Spleen (tissue), 11 donors: Measurements from ENCODE around the gene GMCL1. TPM values are rescaled to one million over a fixed set of nuclear protein-coding genes. Genes with fewer than 3 reads are reported as not detected.

Experiments used
- DNase-seq: peaks from one replicate; pipeline ENCODE4 v3.0.0-alpha.2; 2020
- H3K27ac ChIP-seq, 8 donors: fragments of 200-600 bp; sonication (generic) in 7 of 8; 1 replicate in 4 of 8; 2 replicates in 4 of 8; pipeline versions ENCODE4 v1.5.0 to v1.8.0; 2016 to 2021; ENCODE audit warnings: inconsistent platforms in 4 of 8, mild to moderate bottlenecking in 4 of 8, moderate library complexity in 1 of 8
- H3K27me3 ChIP-seq, 7 donors: fragments of 200-600 bp; sonication (generic) in 6 of 7; replicated peaks in 1 of 7; 1 replicate in 4 of 7; 2 replicates in 3 of 7; pipeline versions ENCODE4 v1.5.0 to v1.8.0; 2016 to 2021; ENCODE audit warnings: inconsistent platforms in 3 of 7, mild to moderate bottlenecking in 1 of 7
- H3K36me3 ChIP-seq, 6 donors: fragments of 200-600 bp; sonication (generic) in 5 of 6; 1 replicate in 4 of 6; 2 replicates in 2 of 6; pipeline versions ENCODE4 v1.5.0 to v1.8.0; 2016 to 2021; ENCODE audit warnings: inconsistent platforms in 2 of 6
- H3K4me1 ChIP-seq, 6 donors: fragments of 200-600 bp; sonication (generic) in 5 of 6; 1 replicate in 3 of 6; 2 replicates in 3 of 6; pipeline versions ENCODE4 v1.5.0 to v1.8.0; 2016 to 2021; ENCODE audit warnings: inconsistent platforms in 3 of 6
- H3K4me3 ChIP-seq, 8 donors: fragments of 200-600 bp; sonication (generic) in 7 of 8; 1 replicate in 4 of 8; 2 replicates in 4 of 8; pipeline versions ENCODE4 v1.5.0 to v1.8.0; 2016 to 2021; ENCODE audit warnings: inconsistent platforms in 4 of 8, mild to moderate bottlenecking in 4 of 8, moderate library complexity in 2 of 8
- H3K9me3 ChIP-seq, 8 donors: fragments of 200-600 bp; sonication (generic) in 7 of 8; 1 replicate in 4 of 8; 2 replicates in 4 of 8; pipeline versions ENCODE4 v1.5.0 to v1.8.0; 2016 to 2021; ENCODE audit warnings: inconsistent platforms in 4 of 8
- CTCF ChIP-seq, 11 experiments: fragments of 200-600 bp in 7 of 11; fragments of 450-650 bp in 4 of 11; sonication (generic) in 4 of 11; IDR thresholded peaks in 8 of 11; conservative IDR thresholded peaks in 3 of 11; 1 replicate in 7 of 11; 2 replicates in 4 of 11; pipeline versions ENCODE4 v1.4.0 to v1.8.0; 2016 to 2021; ENCODE audit warnings: antibody characterized with exemption in 11 of 11, inconsistent platforms in 4 of 11, mild to moderate bottlenecking in 1 of 11
- POLR2A ChIP-seq, 3 donors: fragments of 450-650 bp; IDR thresholded peaks; one replicate each; pipeline ENCODE4 v1.5.1; 2017; ENCODE audit warnings: antibody characterized with exemption in 3 of 3, mild to moderate bottlenecking in 1 of 3
- POLR2AphosphoS5 ChIP-seq, 3 donors: sonication (generic); formaldehyde crosslinking; IDR thresholded peaks; one replicate each; pipeline ENCODE4 v1.5.1; 2017; ENCODE audit warnings: antibody characterized with exemption in 3 of 3
- WGBS, 5 donors: extraction: QIAGEN DNeasy Blood & Tissue Kit in 3 of 5; methylation state at CpG; one replicate each; pipeline versions ENCODE4 v1.1.5 to v1.1.7; 2013 to 2018; 5-methylcytosine and 5-hydroxymethylcytosine counted together
- intact Hi-C: fragments of 100-400 bp; cut with DNase I; formaldehyde crosslinking; loops from one replicate; pipeline ENCODE4 v1.15.0; 2023; ENCODE audit warnings: low total_unique reads
- polyA plus RNA-seq, 3 donors: library from polyadenylated mRNA; stranded (reverse); fragments of 200-250 nt; gene quantifications; one replicate each; pipeline ENCODE4 v1.2.1, GENCODE V29; 2013
- total RNA-seq, 7 donors: library from RNA; depleted of rRNA in 3 of 7; stranded (reverse); fragments of >200 nt in 3 of 7; fragmentation: NEBNext Ultra II Directional in 4 of 7; extraction: Animal tissue kit (Norgen Biotek cat#: 25700) in 4 of 7; gene quantifications; one replicate each; pipeline versions ENCODE4 v1.1.0 to v1.2.1, GENCODE V29; 2016 to 2021
- donor health status: healthy with polysubstance abuse.
- donor health status: DM: no; HTN: no; CAD: no; lungs with moderate emphysema.
- donor health status: DM: no; HTN: no; CAD: no.
- donor health status: Bipolar disorder and iron deficiency.
- donor health status: healthy.
- donor health status: DM: no; HTN: no; CAD: no.
- donor health status: DM: yes; HTN: yes; CAD: no.

Gene GMCL1
- total and polyA plus RNA-seq, 10 donors, result 5.3 to 24.1 (median 15.9) TPM

DNA sequence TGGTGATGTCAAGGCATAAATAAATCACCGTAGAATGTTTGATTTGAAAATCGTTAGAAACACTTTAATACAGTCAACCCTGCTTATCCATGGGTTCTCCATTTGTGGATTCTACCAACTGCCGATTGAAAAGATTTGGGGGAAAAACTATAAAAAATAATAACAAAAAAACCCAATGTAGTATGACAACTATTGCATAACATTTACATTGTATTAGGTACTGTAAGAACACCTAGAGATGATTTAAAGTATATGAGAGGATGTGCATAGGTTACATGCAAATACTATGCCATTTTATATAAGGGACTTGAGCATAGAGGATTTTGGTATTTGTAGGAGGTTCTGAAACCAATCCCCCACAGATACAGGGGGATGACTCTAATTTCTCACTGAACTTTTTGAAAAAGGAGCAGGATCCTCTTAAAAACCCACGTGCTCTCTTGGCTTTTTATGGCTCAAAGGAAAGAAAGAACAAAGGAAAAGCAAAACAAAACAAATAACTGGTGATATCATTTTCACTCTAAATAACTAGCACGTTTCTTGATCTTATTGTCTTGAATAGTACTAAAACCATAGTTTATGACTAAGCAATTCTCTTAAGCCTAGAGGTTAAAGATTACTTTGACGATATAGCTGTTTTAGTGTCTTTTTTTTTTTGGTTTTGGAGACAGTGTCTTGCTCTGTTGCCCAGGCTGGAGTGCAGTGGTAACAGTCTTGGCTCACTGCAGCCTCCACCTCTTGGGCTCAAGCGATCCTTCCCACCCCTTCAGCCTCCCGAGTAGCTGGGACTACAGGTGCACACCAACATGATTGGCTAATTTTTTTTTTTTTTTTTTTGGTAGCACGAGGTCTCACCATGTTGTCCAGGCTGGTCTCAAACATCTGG lies 17.0 kb downstream of the GMCL1 start:
- TF ChIP-seq POLR2A (IDR thresholded peaks at IDR 0.05) (no peak), CTCF (IDR thresholded peaks at IDR 0.05 in 8 of 11, conservative IDR thresholded peaks at IDR 0.05 in 3 of 11) (no peak), POLR2AphosphoS5 (IDR thresholded peaks at IDR 0.05) (no peak)
- 92 to 95% (median 94%) methylated on average over 9 of the region's 9 CpGs for WGBS, 5 donors
- Histone ChIP-seq H3K9me3 (no peaks in the 10 kb centered on the region), H3K36me3 (peaks cover 0 to 93% (median 59%) of the 10 kb centered on the region in 6 donors), H3K4me3 (no peak overlapping the region), H3K27me3 (no peaks in the 10 kb centered on the region), H3K27ac (no peak overlapping the region), H3K4me1 (no peaks in the 10 kb centered on the region)
- intact Hi-C loops, result no loop called here
- DNase-seq, result no peak

DNA sequence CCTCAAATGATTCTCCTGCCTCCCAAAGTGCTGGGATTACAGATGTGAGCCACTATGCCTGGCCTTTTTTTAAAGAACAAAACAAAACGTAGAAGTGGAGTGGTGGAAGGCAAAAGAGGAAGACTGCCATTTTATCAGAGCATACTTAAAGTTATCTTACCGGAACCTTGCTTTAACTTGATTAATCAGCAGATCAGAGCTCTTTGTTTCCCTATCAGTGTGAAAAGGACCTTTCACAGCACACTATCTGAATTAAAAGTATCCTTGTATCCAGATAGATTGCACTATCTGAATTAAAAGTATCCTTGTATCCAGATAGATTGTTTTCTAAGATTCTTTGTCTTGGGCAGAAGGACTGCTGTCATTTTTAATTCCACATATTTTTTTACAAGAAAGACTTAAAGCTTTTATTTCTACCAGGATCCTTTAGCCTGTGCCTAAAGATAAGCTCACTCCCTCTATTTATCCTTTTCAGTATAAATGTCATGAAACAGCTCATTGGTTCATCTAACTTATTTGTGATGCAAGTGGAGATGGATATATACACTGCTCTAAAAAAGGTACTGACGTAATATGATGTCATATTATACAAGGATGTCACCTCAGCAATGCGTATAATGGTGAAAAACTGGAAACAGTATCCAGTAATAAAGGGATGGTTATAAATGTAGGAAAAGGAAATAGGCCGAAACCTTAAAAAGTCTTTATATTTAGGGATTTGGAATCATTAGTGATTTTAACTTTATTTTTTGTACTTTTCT lies 17.8 kb downstream of the GMCL1 start:
- Histone ChIP-seq H3K4me1 (no peaks in the 10 kb centered on the region), H3K4me3 (no peak overlapping the region), H3K27me3 (no peaks in the 10 kb centered on the region), H3K27ac (no peak overlapping the region), H3K36me3 (peaks cover 0 to 92% (median 61%) of the 10 kb centered on the region in 6 donors), H3K9me3 (no peaks in the 10 kb centered on the region)
- DNase-seq, result no peak
- 89 to 92% (median 90%) methylated on average over 5 of the region's 5 CpGs for WGBS, 5 donors
- no peak for TF ChIP-seq CTCF (IDR thresholded peaks at IDR 0.05 in 8 of 11, conservative IDR thresholded peaks at IDR 0.05 in 3 of 11)
- no peak for TF ChIP-seq POLR2A (IDR thresholded peaks at IDR 0.05)
- no peak for TF ChIP-seq POLR2AphosphoS5 (IDR thresholded peaks at IDR 0.05)
- intact Hi-C loops, result no loop called here

- TF ChIP-seq POLR2AphosphoS5 (IDR thresholded peaks at IDR 0.05) (no peak), POLR2A (IDR thresholded peaks at IDR 0.05) (no peak), CTCF (IDR thresholded peaks at IDR 0.05 in 8 of 11, conservative IDR thresholded peaks at IDR 0.05 in 3 of 11) (no peak)
- peaks cover 0 to 98% (median 66%) of the 10 kb centered on the region in 6 donors for H3K36me3 ChIP-seq
Observed at GRCh38 chr2:69848186-69848790, 18.8 kb downstream of the GMCL1 start.

More at GRCh38 chr2:69848186-69848790, 18.8 kb downstream of the GMCL1 start:
- Histone ChIP-seq H3K27ac (no peak overlapping the region), H3K9me3 (no peaks in the 10 kb centered on the region), H3K4me1 (no peaks in the 10 kb centered on the region), H3K27me3 (no peaks in the 10 kb centered on the region), H3K4me3 (no peak overlapping the region)
- WGBS, 5 donors, result 93 to 96% (median 95%) methylated on average over 7 of the region's 7 CpGs
- DNase-seq, result no peak
- intact Hi-C loops, result no loop called here
